GM18520 (cell line): ENCODE measurements around the gene POP4.
A peak's percentile ranks its signal among the peaks of the same experiment; 100 is the strongest.
"Not testable (repeated sequence)": the region's sequence is repeated elsewhere in the genome, so short reads cannot be mapped to it uniquely, and the experiment has no call there.

Source experiments
- ATAC-seq: cut with Tn5 transposase; IDR thresholded peaks from one replicate; pipeline ENCODE4 v1.9.1; 2021; ENCODE audit not compliant: unreplicated experiment

POP4 gene, protein sequence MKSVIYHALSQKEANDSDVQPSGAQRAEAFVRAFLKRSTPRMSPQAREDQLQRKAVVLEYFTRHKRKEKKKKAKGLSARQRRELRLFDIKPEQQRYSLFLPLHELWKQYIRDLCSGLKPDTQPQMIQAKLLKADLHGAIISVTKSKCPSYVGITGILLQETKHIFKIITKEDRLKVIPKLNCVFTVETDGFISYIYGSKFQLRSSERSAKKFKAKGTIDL

GRCh38 chr19:29605653-29606419 lies at the start of gene POP4:
Gene POP4 (plus strand): TSS chr19:29606283. CDS start chr19:29606319, 36 bp downstream.
- ATAC-seq: peak; percentile 63

- not testable (repeated sequence) for ATAC-seq
Observed at GRCh38 chr19:29559110-29559509, 47.0 kb upstream of the POP4 start.

DNA sequence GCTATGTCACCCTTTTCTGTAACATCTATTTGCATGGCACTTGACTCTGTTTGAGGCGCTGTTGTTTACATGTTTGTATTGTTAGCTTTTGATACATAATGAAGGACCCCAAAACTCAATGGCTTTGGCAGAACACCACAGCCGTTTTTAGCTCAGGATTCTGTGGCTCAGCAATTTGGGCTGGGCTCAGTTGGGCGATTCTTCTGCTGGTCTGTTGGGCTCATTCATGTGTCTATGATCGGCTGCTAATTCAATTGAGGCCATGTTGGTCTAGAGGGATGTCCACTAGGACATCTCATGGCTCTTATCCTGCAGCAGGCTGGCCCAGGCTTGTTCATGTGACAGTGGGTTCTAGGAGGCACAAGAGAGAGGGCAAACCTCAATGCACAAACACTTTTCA lies 46.3 kb upstream of the POP4 start:
- ATAC-seq: no peak

DNA sequence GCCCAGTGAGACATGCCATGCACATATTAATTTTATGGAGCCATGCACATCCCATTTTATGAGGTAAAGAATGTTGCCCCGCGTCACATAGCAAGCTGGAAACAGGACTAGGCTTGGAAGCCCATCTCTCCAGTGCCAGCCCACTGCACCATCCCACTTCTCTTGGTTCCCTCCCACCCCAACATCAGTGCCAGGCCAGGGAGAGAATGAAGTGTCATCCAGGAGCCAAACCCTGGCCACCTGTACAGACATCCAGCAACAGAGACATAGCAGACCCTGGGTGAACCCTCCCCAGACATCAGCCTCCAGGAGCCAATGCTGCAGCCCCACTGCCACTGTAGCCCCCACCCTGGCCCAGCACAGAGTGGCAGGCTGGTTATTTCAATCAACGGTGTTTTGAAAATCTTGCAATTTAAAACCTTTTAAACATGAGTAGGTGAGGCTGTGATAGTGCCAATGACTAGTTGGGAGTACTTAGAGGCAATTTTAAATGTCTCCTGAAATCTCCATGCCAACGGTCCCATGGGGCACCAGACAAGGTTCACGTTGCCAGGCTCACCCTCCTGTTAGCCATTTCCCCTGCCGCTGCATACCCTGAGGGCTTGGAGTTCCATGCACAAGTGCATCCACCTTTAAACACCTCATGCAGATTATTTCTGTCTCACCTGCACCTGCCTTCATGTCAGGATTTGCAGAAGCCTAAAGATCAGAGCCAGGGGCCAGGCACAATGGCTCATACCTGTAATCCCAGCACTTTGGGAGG lies 45.6 kb upstream of the POP4 start:
- ATAC-seq: no peak

- no peak for ATAC-seq
Observed at GRCh38 chr19:29561601-29562000, 44.5 kb upstream of the POP4 start.

DNA sequence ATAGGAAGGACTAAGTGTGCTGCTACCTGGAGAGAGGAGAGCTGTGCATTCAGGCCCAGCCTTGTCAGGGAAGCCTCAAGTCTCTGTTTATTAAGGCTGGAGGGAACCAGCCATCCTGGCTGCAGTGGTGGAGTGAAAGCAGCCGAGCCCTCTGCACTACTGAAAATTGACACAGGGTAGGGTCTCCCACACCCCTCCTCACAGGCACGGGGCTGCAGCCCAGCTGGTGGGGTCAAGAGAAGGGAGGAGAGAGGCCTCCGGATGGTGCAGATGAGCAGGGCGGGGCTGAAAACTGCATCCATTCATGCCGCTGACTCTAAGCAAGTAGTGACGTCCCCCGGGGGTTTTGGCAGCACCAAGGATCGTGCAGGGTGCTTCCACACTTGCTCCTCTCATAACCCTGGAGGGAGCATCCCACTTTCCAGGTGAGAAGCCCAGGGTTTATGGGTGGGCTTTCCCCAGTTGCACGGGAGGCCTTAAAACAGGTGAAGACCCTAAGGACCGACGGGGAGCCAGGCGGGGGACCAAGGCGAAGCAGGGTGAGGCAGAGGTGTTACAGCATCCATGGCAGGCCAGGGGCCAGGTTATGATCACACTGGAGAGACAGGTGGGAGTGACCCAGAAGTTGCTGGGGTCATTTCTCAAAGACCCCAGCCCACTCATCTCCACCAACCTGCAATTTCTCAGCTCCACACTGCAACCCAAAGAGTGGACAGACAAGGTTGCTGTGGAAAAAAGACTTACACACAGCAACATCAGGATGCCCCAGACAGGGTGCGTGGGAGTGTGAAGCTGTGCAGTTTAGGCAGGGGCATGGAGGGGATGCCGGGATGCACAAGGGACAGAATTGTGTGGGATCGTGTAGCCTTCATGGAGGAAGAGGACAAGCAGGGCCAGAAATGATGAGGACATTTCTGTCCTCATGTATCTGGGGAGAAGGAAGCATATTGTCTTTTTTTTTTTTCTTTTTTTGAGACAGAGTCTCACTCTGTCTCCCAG lies 43.5 kb upstream of the POP4 start:
- no peak for ATAC-seq

DNA sequence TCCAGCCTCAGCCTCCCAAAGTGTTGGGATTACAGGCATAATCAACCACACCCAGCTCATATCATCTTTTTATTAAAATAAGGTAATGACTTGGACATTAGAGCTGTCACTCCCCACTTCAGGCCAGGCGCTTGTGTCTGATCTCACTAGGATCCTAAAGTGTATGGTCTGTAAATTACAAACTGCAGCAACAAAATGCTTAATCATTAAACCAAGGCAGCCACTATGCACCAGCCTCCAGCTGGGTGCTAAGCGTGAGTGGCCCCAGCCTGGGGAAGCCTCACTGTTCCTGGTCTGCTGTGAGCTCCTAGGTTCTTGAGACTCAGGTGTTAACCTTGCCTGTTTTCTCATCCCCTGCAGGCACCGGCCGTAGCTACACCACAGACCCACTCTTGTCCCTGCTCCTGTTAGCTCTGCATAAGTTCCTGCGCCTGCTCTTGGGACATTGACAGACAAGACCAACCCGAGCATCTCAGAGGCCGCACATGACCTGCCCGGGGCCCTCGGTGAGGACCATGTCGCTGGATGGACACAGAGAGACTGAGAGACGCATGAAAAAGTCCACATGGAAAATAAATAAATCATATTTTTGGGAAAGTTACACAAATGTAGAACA lies 42.5 kb upstream of the POP4 start:
- no peak for ATAC-seq

- ATAC-seq: no peak
Observed at GRCh38 chr19:29564574-29565005, 41.5 kb upstream of the POP4 start.

DNA sequence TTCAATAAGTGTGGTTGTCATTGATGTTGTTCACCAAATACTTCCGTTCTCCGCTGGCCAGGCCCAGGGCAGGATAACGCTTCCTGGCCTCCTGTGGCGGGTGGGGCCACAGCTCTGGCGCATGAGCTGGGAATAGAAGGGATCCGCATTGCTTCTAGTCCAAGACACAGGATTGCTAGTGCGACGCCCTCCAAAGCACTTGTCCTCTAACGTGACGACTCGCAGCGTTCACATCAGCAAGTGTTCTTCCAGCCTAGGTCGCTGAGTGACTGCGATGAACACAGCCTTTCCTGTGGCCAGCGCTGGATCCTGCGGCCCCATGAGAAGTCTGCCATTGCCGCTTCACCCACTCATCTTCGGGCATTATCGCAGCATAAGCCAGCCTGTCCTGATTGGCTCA lies 40.9 kb upstream of the POP4 start:
- no peak for ATAC-seq

GRCh38 chr19:29566496-29567054 lies 39.5 kb upstream of the POP4 start:
- no peak for ATAC-seq

GRCh38 chr19:29567366-29567915 lies 38.6 kb upstream of the POP4 start:
- ATAC-seq: no peak

DNA sequence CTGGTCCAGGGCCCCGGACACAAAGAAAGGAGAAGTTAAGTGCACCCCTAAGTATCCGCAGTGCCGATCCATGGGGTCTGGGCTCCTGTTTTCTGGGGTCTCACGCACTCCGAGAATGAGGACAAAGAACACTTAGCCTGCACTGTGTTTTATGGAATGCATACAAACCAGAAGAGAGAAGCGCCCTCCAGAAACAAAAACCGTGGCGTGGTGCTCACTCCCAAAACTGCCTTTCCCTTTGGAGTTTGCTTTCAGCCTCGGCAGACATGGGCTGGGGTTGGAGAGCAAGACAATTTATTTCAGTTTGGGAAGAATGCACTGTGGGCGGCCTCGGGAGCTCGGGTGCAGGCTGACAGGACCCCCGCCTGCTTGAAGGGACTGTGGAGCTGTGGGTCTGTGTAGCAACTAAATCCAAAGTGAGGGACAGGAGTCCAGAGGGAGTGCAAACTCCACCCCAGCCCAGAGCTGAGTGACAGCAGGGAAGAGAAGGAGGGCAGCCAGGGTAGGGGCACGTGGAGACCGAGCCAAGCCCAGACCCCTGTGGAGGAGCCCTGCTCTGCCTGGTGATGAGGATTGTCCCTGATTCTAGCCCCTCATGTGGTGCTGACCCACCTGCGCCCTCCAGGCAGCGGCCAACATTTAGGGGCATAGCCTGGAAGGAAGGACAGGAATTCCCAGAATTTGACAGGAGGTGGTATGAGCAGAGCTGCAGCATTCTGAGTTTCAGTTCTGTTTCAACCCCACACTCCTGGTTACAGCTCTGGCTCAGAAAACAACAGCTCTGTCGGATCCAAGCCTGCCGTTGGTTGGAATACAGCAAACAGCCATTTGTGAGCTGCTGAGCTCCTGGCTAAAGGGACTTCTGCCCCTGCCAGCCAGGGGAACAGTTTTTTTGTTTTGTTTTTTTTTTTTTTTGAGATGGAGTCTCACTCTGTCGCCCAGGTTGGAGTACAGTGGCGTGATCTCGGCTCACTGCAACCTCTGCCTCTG lies 37.8 kb upstream of the POP4 start:
- ATAC-seq: no peak

- no peak for ATAC-seq
Observed at GRCh38 chr19:29569038-29569911, 36.8 kb upstream of the POP4 start.

DNA sequence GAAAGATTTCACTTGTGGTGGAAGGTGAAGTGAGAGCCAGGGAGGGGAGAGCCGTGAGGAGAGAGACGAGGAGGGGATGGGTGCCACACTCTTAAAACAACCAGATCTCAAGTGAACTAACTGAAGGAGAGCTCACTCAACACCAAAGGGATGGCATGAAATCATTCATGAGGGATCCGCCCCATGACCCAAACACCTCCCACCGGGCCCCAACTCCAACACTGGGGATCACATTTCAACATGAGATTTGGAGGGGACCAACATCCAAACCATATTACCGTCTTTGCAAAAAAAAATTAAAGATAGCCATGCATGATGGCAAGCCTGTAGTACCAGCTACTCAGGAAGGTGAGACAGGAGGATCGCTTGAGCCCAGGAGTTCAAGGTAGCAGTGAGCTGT lies 34.9 kb upstream of the POP4 start:
- no peak for ATAC-seq

DNA sequence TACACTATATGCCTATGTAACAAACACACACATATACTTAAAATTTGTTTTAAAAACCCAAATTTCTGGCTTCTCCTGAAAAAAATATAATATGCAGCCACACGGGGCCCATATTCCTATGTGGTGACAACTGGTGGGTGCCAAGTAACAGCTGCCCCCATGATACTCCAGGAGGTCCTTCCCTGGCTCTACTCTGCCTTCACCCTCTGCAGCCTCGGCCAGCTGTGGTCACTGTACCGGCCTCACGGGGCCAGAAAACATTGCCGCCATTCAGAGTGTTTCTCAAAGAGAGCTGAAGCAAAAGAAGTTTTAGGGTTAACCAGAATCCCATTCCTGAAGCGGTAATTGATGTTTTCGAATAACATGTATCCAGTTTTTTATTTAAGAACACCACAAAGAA lies 32.6 kb upstream of the POP4 start:
- ATAC-seq: no peak

GRCh38 chr19:29574510-29574909 lies 31.6 kb upstream of the POP4 start:
- no peak for ATAC-seq

DNA sequence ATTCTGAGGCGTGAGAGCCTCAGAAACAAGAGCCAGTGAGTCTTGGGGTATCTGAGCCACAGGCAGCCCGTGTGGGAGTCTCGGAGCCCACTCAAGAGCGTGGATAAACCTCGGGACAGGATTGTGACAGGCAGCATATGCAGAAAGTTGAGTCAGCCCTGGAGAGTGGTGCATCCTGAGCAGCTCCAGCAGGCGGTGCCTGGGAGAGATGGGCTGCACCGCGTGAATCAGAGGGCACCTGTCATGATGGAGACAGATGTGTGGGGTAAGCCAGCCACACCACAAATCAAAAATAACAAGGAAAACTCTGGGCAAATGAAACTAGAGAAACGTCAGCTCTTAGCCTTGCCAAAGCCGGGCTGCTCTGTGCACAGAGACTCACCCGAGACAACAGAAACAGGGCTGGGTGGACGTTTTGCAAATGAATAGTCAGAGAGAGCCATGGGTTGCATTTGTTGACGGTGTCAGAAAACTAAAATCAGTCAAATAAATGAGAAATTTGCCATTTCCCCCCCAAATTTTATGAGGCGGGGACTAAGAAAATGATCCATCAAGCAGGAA lies 30.0 kb upstream of the POP4 start:
- ATAC-seq: no peak
